ENCODE data around the gene FAM3C.
"Not testable (repeated sequence)": the region's sequence is repeated elsewhere in the genome, so short reads cannot be mapped to it uniquely, and the experiment has no call there.

FAM3C gene

DNA sequence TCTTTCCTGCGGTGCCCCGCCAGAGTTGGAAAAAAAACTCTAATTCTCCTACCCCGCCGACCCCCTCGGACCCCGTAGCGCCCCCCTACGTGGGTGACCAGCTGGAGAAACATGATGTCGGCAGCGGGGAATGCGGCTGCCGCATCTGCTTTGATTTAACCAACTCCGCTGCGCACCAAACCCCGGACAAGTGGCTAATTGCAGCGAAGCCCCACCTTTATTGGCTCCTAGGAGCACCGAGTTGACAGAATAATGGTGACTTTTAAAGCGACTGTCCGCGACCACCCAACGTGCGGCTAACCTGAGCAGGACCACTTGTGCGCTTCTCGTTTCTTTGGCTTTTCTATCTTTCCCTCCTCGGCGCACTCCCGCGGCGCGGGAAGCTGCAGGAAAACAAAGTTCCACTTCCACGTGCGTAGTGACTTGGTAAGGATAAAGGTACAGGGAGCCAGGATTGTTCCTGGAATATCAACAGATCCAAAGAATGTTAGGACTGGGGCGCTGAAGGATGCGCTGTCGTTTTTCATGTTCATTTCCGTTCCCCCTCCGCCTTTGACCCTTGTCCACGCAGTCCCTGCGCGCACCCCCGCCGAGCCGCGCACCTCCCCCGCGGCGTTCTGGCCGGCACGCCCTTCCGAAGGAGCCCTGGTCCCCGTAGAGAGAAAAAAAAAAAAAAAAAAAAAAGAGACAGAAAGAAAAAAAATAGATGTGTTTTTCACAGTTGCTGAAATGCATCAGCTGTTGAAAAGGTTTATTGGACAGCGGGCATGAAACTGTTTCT, 65.9 kb downstream of the FAM3C start:
- DNase-seq: no peak

DNA sequence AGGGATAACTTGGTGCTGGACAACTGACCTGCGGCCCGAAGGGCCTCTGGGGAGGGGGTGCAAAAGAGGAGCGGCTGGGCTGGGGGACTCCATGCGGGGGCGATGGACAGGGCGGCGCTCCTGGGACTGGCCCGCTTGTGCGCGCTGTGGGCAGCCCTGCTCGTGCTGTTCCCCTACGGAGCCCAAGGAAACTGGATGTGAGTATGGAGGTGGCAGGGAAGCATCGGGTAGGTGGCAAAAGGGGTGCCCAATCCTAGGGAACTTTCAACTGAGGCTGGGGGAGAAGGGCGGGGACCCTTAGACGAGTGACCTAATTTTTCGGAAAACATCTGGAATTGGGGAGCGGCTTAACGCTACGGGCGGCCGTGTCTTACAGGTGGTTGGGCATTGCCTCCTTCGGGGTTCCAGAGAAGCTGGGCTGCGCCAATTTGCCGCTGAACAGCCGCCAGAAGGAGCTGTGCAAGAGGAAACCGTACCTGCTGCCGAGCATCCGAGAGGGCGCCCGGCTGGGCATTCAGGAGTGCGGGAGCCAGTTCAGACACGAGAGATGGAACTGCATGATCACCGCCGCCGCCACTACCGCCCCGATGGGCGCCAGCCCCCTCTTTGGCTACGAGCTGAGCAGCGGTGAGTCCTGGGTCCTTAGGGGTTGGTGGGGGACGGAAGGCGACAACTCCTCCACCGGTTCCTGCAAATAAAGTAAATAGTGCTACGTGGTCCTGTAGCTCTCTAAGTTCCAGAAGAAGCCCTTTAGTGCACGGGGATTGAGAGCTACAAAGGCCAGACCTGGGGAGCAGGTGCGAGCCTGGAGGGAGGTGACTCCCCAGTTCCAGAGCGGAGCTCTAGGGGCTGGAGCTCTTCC, 66.7 kb downstream of the FAM3C start:
- no peak for DNase-seq

DNA sequence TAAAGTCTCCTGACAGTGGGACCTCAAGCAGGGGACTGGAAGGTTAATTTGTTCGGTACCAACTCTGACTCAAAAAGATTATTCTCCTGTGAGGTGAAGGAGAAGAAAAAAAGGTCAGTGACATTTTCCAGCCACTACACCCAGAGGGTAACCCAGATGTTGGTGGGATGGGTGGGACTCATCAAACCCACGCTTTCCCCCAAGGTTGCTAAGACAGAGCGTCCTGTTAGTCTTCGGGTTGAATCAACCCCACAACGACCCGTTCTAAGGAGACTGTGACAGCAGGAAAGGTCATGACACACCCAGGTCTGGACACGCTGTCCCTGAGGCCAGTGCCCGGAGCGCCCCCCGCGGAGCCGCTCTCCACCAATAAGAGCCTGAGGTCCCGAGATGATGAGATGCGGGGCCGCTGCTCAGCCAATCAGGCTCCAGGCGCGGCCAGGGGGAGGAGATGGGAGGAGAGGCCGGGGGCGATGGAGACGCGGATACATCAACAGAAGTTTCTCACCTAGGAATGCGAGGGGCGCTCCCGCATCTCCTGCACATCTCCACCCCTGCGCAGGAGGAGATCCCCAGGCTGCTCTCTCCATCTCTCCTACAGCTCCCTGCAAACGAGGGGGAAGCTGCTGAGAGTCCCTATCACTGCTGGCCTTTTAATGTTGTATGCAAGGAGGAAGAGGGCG, 67.5 kb downstream of the FAM3C start, which contains the start of gene WNT16:
WNT16 (plus strand) TSS at position 493 of the 683 bp plus-strand sequence. CDS start 293 bp downstream, outside the sequence.
- DNase-seq: no peak

DNA sequence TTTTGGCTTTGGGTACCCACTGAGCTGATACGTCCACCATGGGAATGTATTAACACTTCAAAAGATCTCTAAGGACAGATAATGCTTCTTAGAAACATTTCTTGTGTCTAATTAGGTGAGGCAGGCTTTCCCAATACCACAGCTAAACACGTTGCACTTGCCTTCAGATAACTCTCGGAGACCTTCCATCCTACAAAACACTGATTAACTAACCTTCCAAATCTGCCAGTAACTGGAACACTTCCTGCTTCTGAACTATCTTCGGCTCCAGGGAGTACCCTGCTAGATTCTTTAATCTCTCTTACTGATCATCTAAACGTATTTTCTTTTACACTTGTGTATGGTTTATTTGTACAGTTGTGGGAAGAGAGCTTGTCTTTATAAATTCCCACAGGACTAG, 68.4 kb downstream of the FAM3C start:
- DNase-seq: no peak

DNA sequence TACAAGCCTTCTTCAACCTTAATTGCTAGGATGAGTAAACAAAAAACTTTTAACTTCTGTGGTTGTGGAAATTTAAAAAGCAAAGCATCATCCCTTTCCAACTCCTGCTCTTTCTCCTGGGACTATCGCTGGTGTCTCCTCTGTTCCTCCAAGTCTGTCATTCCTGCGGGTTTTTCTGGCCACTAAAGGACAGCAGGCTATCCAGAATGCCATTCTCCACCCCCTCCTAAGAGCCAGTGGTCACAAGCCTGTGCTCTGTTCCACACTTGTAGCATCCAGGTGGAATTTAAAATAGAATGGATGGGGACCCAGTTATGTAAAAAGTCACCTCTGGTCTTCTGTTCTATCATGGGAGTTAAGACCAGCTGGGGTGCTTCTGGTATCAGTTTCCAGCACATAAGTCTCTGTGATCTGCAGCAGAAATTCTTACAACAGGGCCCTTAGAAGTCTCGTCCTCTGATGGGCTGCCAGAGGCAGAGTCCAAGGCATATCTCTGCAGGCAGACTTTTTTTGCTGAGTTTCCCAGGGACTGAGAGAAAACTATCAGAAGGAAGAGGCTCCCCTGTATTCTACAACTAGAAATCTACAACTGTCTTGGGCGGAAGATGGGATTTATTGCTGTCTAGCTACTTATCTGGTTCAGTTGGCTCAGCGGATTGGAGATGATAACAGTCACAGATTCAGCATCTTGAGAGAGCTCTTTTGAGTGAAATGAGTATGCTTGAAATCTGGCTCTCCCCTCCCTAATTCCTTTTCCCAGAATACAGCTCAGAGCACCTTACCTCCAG, 72.4 kb downstream of the FAM3C start:
- no peak for DNase-seq

DNA sequence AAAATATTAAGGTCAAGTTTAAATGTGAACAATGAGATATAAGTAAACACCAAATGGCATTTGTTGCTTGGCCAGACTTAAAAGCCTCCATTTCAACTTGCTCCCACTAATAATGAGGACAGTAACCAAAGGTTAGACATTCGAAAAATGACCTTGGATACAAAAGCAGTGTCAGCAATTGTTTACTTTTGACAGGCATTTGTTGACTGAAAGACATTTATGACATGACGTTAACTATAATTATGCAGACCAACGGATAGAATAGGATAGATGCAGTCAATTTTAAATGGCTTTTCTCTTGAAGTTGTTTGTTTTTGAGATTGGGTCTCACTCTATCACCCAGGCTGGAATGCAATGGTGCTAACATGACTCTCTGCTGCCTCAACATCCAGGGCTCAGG, 73.6 kb downstream of the FAM3C start:
- no peak for DNase-seq

DNA sequence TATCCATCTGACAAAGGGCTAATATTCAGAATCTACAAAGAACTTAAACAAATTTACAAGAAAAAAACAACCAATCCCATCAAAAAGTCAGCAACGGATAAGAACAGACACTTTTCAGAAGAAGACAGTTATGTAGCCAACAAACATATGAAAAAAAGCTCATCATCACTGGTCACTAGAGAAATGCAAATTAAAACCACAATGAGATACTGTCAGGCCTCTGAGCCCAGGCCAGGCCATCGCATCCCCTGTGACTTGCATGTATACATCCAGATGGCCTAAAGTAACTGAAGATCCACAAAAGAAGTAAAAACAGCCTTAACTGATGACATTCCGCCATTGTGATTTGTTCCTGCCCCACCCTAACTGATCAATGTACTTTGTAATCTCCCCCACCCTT, 80.9 kb downstream of the FAM3C start:
- not testable (repeated sequence) for DNase-seq

DNA sequence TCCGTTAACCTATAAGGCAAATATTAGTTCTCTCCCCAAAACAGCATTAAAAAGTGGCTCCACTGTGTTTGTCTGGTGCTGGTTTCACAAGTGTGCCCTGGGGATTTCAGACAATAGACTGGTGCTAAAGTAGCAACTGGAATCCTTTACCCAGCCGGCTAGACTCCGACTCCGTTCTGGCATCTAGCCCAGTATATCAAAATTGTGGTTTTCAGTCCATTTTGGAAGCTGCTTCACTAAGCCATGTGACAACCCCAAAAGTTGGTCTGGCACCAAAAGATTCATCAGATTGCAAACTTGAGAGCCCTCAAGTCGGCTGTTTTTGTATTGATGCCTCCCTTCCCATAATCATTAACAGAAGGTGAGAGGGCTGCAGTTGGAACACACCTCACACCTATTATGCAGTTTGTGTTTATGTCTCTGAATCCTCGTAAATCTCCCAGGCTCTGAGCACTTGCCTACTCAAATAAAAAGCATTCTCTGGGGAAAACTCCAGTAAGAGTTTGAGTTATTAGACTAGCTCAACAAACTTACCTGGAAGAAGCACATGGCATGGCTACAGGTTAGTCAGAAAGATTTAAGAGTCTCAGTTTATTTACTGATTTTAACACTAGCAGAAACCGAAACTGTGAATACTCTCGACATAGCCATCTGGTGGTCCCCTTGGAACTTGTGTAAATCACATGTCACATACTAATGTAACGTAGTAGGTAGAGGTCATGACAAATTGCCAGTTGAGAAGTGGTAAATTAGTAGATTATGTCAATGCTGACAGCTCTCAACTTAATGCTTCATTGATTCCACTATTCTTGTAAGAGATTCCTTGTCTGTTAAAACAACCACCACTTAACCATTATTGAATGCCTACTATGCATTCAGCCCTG, 82.1 kb downstream of the FAM3C start:
- no peak for DNase-seq

DNA sequence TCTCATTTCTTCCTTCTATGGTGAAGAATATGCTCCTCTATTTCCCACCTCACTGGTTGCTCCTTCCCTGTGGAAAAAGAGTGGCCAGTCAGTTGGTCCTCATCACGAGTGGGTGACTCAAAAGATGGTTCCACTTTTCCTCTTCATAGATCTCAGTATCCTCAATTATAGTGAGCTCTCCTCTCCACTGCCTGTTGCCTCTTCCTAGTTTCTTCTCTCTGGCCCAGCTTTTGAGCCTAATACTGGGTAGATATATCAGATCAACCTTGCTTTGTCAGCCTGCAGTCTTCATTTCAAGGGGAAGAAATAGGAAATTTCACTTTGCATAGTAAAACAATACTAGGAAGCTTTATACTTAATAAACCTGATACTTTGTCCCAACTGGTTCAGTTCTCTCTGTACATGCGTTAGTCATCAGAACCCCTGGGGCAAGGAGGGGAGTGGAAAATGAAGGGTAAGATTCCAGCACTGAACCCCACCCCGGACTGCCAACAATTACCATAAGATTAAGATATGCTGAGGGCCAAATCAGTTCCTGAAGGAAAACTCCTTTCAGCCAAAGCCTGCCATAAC, 82.8 kb downstream of the FAM3C start:
- no peak for DNase-seq

DNA sequence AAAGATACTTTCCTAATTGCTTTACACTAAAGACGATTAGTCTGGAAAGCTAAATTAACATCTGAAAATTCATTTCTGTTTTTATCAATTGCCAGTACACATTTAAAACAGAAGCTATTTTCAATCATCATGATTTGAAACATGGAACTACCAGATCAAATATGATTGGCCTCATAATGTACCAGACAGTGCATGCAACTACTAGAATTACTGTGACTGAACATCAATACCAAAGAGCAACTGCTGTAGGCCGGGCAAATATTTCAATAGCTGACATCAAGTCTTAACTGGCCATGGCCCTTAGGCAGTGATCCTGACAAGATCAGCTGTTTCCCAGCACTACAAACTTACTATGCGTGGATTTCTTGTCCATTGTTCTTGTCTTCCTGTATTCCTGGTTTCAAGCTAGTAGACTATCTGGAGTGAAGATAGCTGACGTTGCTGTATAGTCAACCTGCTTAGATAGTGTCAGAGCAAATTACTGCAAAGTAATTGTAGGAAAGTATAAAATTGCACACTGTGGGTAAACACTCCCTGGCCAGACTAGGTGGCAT, 89.0 kb downstream of the FAM3C start:
- no peak for DNase-seq

DNA sequence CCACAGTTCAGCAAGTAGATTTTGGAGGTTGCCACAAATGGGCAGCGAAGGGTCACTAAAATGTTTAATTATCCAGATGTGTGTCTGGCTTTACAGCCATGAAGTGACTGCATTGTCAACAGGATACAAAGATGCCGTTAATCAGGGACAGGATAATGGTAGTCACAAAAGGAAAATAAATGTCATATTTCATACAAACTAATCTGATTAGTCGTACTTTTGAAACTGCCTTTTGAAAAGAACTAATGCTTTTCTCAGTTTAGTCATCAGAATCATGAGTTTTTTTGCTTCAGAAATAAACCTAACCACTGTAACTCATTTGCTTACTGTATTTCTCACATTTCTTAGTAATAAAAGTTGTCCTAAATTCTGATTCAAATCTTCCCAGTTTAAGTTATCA, 89.5 kb downstream of the FAM3C start:
- DNase-seq: no peak

DNA sequence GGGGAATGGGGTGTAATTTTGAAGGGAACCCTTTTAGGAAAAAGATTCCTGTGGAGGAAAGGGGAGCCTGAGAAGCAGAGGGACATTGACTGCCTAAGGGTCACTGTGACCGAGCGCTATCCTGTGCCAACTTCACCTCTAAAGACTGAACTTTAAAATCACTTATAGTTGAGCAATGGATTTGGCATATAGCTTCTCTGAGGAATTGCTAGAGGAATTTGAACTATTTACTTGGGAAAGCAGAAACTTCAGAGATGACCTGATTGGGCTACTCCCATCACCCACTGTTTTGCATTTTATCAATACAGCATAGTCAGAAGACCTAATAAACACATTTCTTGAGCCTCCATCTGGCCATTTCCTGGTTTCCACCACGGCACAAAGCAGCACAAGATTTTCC, 91.0 kb downstream of the FAM3C start:
- no peak for DNase-seq

DNA sequence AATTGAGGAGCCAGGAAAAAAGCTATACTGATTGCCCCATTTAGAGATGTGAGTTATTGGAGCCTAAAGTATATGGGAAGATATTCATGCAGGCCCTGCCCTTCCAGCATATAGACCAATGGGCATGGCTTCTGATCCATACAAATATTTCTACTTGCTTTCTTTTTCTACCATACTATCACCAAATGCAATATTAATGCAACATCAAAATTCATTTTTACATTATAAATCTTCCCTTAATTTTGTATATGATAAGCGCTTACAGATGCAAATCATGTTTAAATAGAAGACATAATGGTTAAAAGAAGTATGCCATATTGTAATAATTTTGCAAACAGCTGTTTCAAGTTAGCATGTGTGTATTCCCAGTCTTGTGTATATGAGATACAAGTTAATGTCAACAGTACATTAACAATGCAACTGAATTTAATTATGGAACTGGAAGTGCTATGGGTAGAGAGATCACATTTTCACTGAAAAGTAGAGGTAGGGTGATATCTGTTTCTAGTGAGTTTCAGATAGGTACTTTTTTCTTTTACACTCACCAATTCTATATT, 91.9 kb downstream of the FAM3C start:
- no peak for DNase-seq

DNA sequence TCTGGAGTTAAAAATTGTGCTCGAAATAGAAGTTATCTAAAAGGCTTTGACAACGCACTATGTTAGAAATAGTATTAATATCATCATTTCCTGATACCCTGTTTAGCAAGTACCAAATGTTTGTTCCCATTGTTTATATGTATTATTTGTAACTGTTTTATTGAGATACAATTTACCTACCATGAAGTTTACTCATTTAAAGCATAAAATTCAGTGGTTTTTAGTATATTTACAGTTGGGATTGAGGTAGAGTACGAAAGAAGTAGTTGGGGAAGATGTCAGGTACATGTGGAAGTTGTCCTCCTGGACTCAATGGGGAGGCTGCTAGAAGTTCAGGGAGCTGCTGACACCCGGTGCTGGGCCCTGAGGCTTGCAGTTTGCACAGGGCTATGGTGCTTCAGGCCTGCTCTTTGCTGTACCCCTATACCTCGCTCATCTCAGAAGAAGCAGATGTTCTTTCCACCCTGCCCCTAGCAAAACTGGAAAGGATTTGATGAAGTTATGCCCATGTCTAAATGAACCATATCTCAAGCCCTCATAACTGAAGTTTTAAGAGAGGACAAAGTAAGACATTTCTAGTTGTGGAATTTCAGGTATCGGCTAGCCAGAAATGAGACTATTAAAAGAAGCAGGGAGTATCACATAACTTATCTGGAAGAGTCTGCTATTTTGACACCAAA, 92.5 kb downstream of the FAM3C start:
- DNase-seq: no peak

DNA sequence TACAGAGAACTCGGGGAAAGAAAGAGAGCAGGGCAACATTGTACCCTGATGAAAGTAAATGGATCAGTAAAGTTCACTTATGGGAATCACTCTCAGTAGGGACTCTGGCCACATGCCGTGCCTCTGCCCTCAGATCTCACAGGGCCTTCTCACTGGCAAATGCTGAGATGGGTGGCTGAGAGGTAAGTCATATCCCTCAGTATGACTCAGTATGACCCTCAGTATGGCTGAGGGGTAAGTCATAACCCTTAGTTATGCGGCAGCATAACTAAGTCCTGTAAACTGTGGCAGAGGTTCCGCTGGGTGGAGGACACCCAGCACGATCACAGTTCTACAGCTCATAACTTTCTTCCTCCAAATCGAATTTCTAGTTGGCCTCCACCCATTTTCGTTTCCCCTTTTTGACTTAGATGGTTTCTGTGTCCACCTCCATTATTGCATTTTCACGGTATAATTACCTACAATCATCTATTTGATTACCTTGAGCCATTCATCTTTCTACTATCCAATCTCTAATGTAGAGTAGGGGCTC, 93.8 kb downstream of the FAM3C start:
- DNase-seq: no peak

DNA sequence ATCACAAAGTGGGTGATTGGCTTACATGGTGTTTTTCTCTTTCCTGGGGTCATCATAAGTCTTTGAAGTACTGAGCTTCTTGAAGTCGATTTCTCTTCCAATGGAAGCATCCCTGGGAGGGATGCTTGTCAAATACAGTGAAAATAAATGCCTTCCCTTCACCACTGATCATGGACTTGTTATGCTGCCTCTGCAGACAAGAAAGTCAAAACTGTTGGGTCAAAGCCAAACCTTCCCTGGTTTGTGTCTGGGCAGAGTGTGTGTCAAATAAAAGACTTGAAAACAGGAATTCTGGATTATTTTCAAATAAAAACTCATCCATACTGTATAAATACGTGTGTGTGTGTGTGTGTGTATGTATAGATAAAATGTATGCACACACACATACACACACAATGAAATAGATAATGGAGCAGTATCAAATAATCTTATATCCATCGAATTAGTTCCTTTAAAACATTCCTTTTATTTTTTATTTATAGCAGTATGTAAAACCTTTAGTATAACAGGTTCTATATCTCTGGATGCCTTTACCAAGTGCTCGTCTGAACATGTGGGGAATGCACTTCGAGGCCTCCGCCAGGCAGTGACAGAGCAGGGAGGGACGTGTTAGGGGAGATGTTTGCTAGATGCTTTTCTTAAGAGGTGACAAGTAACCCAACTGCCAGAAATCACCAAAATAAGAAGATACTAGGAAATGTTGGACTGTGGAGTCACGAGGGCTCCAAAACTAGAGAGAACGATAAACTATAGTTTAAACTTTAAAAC, 94.5 kb downstream of the FAM3C start:
- no peak for DNase-seq

DNA sequence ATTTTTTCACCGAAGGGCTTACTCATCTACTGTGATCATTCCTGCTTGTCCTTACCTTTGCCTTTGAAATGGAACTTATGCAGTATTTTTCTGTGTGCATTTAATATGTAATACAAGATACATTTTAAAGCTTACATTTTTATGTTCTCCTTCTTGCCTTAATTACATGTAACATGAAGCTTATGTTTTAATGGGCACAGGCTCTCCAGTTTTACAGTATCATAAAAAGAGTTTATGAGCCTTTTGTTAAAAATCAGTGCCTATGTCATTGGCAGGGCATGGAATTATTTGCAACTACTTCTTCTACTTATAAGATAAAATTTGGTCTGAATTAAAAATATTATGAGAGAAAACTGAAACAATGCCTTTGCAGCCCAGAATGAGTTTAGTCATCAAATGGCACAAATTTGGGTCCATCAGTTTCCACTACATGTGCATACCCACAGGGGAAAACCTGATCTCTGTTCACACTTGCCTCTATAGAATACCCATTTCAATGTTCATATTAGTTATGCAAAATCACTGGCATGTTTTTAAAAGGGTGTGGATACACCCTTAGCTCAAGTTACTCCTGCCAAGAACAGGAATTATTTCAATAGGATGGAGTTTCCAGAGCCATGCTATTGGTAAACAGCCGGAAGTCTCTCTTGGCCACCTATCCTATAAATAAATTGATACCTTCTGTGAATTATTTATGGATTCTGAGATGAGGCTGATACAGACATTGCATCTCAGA, 95.3 kb downstream of the FAM3C start:
- no peak for DNase-seq
